HUES64 (cell line): ENCODE results near the gene AKR1C8.
"Not testable (repeated sequence)": the region's sequence is repeated elsewhere in the genome, so short reads cannot be mapped to it uniquely, and the experiment has no call there.

Source experiments
- H3K27ac ChIP-seq: 2 replicates; pipeline ENCODE4 v1.7.0; 2013; ENCODE audit warnings: low read depth, low read length, inconsistent platforms
- H3K27me3 ChIP-seq: 2 replicates; pipeline ENCODE4 v1.6.1; 2013; ENCODE audit warnings: mild to moderate bottlenecking, low read length; ENCODE audit not compliant: insufficient read depth
- H3K36me3 ChIP-seq: 2 replicates; pipeline ENCODE4 v1.6.1; 2013; ENCODE audit warnings: mild to moderate bottlenecking, low read length; ENCODE audit not compliant: insufficient read depth
- H3K4me1 ChIP-seq: 2 replicates; pipeline ENCODE4 v1.6.1; 2013; ENCODE audit warnings: mild to moderate bottlenecking, low read length, moderate library complexity; ENCODE audit not compliant: insufficient read depth
- H3K4me3 ChIP-seq: 2 replicates; pipeline ENCODE4 v1.5.1; 2013; ENCODE audit warnings: mild to moderate bottlenecking, low read length, moderate library complexity
- H3K9ac ChIP-seq: 2 replicates; pipeline ENCODE4 v1.6.1; 2013; ENCODE audit warnings: mild to moderate bottlenecking, low read depth, low read length
- H3K9me3 ChIP-seq: 2 replicates; pipeline ENCODE4 v1.6.1; 2013; ENCODE audit warnings: low read depth, low read length; ENCODE audit not compliant: insufficient read depth
- WGBS: fragments of 150-250, 120-280 bp; methylation state at CpG from one replicate; pipeline ENCODE4 v1.1.7; 2013; ENCODE audit warnings: missing lambda C conversion rate; 5-methylcytosine and 5-hydroxymethylcytosine counted together

Gene AKR1C8

DNA sequence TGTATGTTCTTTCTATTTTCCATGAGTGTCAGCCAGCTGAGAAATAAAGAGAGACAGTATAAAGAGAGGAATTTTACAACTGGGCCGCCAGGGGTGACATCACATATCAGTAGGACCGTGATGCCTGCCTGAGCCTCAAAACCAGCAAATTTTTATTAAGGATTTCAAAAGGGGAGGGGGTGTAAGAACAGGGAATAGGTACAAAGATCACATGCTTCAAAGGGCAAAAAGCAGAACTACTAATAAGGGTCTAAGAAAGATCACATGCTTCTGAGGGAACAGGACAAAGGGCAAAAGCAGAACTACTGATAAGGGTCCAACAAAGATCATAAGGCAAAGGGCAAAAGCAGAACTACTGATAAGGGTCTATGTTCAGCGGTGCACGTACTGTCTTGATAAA, 47.3 kb downstream of the AKR1C8 start:
- not testable (repeated sequence) for H3K27ac ChIP-seq, H3K27me3 ChIP-seq, H3K9ac ChIP-seq, H3K36me3 ChIP-seq, H3K4me3 ChIP-seq, H3K4me1 ChIP-seq
- H3K9me3 ChIP-seq, result peaks cover 36% of the 10 kb centered on the region
- WGBS, result 43% methylated on average over 4 of the region's 4 CpGs

DNA sequence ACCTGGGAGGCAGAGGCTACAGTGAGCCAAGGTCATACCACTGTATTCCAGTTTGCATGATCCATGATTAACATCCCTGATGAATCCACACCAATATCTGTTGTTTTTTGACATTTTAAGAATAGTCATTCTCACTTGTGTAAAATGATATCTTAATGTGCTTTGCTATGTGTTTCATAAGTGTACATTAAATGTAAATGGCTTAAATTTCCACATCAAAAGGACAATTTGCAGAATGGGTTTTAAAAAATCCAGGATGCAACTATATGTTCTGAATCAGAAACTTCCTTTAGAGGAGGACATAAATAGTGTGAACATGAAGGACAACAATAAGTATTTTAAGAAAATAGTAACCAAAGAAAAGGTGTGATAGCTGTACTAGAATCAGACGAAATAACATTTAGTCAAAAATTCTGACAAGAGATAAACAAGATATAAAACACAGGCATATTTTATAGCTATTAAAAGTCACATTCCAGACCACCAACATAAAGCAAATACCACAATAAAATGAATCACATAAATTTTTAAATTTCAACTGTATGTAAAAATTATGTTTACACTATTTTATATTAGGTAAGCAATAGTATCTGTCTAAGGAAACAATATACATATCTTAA, 48.4 kb downstream of the AKR1C8 start:
- H3K36me3 ChIP-seq, result no peaks in the 10 kb centered on the region
- WGBS, result no CpG with 5 or more reads among the region's 1 CpG
- no peak overlapping the region for H3K9ac ChIP-seq
- no peak overlapping the region for H3K4me3 ChIP-seq
- H3K27ac ChIP-seq, result no peak overlapping the region
- no peaks in the 10 kb centered on the region for H3K4me1 ChIP-seq
- H3K27me3 ChIP-seq, result no peaks in the 10 kb centered on the region
- H3K9me3 ChIP-seq, result peaks cover 36% of the 10 kb centered on the region

DNA sequence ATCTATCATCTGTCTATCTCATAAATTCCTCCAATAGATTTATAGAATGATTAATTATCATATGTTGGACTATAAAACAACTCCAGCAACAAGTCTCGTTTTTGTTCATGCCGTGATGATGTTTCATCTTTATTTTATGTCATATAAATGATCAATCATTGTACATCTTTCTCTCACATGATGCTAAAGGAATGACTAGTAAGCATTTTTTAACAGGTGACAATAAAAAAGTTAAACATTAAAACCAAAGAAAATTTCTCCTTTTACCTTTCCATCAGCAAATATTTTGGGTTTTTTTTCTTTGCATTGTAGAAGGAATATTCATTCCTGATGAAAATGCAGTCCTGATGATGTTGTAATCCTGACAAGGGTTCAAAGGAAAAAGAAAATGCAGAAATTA, 49.4 kb downstream of the AKR1C8 start:
- no peak overlapping the region for H3K27ac ChIP-seq
- WGBS, result no CpG with 5 or more reads among the region's 2 CpGs
- peaks cover 35% of the 10 kb centered on the region for H3K9me3 ChIP-seq
- H3K4me3 ChIP-seq, result no peak overlapping the region
- no peaks in the 10 kb centered on the region for H3K4me1 ChIP-seq
- H3K27me3 ChIP-seq, result no peaks in the 10 kb centered on the region
- no peaks in the 10 kb centered on the region for H3K36me3 ChIP-seq
- no peak overlapping the region for H3K9ac ChIP-seq

DNA sequence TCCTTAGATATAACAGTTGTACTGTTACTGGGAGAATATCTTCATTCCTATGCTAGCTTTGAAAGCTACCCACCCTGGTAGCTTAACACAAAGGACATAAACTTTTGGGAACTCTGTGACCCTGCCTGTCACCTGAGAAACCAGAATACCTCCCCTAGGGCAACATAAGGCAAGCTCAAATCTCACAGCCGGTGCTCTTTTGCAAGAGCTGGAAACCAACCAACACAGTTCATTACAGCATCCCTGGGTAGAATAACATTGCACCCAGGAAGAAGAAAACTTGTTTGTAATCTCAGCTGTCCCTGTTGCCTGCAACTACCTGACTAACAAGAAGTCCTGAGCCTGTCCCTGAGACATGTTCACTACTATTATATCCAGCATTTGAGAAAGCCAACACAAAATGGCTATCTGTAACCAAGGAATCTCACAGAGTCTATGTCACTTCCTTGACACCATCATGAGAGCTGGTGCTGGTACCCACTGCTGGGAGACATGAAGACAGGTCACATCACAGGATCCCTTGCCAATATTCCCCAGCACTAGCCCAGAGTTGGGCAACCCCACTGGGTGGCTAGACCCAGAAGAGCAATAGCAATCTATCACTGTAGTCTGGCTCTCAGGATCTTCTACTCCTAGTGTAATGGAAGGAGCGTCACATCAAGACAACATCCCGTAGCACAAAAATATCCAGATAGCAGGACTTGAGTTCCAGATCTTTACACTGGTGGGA, 59.5 kb downstream of the AKR1C8 start:
- WGBS, result 94% methylated on average over 3 of the region's 3 CpGs
- H3K4me3 ChIP-seq, result no peak overlapping the region
- no peaks in the 10 kb centered on the region for H3K4me1 ChIP-seq
- no peaks in the 10 kb centered on the region for H3K27me3 ChIP-seq
- H3K27ac ChIP-seq, result no peak overlapping the region
- peaks cover 16% of the 10 kb centered on the region for H3K9me3 ChIP-seq
- no peak overlapping the region for H3K9ac ChIP-seq
- H3K36me3 ChIP-seq, result no peaks in the 10 kb centered on the region

DNA sequence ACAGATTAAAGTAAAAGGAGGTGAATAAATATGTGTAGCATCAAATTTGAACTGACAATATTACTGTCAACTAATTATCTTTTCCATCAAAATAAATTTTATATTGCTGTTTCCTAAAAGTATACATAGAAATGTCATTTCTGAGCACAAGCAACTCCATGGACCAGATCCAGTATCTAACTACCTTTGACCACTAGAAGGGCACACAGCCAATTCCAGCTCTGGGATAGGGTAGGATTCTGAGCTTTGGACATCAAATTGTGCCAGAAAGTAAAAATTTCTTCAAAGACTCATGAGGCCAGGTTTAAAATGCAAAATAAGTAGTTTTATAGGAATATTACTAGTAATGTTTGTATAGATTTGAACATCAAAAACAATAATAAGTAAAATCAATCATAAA, 61.1 kb downstream of the AKR1C8 start:
- Histone ChIP-seq H3K9me3 (peaks cover 28% of the 10 kb centered on the region), H3K27me3 (no peaks in the 10 kb centered on the region), H3K27ac (no peak overlapping the region), H3K36me3 (no peaks in the 10 kb centered on the region), H3K4me1 (no peaks in the 10 kb centered on the region), H3K9ac (no peak overlapping the region), H3K4me3 (no peak overlapping the region)

DNA sequence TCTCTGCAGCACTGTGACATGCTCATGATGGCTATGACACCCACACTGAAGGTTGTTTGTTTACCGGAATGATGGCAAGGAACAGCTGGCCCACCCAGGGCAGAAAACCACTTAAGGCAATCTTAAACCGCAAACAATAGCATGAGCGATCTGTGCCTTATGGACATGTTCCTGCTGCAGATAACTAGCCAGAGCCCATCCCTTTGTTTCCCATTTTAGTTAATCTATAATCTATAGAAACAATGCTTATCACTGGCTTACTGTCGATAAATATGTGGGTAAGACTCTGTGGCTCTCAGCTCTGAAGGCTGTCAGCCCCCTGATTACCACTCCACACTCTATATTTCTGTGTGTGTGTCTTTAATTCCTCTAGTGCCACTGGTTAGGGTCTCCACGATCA, 65.0 kb downstream of the AKR1C8 start:
- WGBS, result 96% methylated on average over 4 of the region's 5 CpGs
- not testable (repeated sequence) for H3K9ac ChIP-seq, H3K4me1 ChIP-seq, H3K36me3 ChIP-seq, H3K4me3 ChIP-seq, H3K27me3 ChIP-seq, H3K27ac ChIP-seq
- H3K9me3 ChIP-seq, result peaks cover 46% of the 10 kb centered on the region

DNA sequence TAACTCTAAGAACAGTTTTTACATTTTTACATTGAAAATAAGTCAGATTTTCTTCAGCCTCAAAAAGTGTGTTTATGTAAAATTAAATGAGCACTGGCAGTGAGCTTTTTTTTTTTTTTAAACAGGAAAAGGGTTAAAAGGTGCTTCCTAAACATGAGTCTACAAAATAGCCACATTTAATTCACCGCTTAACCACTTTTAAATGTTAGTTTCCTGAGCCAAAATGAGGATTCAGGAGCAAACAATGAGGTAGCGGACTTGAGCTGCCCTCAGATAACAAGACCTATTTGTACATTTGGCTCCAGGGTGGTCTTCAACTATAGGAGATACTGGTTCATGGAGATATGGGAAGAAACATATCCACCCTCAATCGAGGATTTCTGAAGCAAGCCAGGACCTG, 67.9 kb downstream of the AKR1C8 start:
- Histone ChIP-seq H3K27ac (no peak overlapping the region), H3K4me3 (no peak overlapping the region), H3K27me3 (no peaks in the 10 kb centered on the region), H3K36me3 (no peaks in the 10 kb centered on the region), H3K9ac (no peak overlapping the region), H3K4me1 (no peaks in the 10 kb centered on the region), H3K9me3 (peaks cover 50% of the 10 kb centered on the region)
- 88% methylated on average over 3 of the region's 3 CpGs for WGBS

DNA sequence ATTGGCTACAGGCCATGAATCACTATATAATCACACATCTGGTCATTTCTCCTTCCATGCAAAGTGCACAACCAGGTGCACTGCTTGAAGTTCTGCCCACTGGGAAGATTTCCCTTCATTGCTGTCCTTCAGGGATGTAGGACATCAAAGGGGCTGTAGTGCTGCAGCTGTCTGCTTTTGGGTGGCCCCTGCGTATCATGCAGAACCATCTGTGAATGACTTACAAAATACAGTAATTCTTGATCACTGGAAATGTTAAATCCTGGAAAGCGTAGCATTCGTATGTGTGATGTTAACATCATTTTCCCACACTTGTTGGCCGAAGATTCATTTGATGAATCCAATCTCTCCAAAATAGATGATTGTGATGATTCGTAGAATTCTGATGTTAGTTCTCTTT, 68.3 kb downstream of the AKR1C8 start:
- no peaks in the 10 kb centered on the region for H3K36me3 ChIP-seq
- H3K27me3 ChIP-seq, result no peaks in the 10 kb centered on the region
- H3K27ac ChIP-seq, result no peak overlapping the region
- H3K9ac ChIP-seq, result no peak overlapping the region
- no peaks in the 10 kb centered on the region for H3K4me1 ChIP-seq
- H3K4me3 ChIP-seq, result no peak overlapping the region
- H3K9me3 ChIP-seq, result peaks cover 47% of the 10 kb centered on the region
- WGBS, result 95% methylated on average over 4 of the region's 5 CpGs

DNA sequence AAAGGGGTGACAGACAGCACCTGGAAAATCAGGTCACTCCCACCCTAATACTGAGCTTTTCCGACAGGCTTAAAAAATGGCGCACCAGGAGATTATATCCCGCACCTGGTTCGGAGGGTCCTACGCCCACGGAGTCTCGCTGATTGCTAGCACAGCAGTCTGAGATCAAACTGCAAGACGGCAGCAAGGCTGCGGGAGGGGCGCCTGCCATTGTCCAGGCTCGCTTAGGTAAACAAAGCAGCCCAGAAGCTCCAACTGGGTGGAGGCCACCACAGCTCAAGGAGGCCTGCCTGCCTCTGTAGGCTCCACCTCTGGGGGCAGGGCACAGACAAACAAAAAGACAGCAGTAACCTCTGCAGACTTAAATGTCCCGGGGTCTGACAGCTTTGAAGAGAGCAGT, 75.1 kb downstream of the AKR1C8 start:
- H3K4me3 ChIP-seq, H3K4me1 ChIP-seq, H3K27me3 ChIP-seq, H3K27ac ChIP-seq, H3K36me3 ChIP-seq, H3K9ac ChIP-seq: not testable (repeated sequence)
- 94% methylated on average over 11 of the region's 12 CpGs for WGBS
- peaks cover 17% of the 10 kb centered on the region for H3K9me3 ChIP-seq

DNA sequence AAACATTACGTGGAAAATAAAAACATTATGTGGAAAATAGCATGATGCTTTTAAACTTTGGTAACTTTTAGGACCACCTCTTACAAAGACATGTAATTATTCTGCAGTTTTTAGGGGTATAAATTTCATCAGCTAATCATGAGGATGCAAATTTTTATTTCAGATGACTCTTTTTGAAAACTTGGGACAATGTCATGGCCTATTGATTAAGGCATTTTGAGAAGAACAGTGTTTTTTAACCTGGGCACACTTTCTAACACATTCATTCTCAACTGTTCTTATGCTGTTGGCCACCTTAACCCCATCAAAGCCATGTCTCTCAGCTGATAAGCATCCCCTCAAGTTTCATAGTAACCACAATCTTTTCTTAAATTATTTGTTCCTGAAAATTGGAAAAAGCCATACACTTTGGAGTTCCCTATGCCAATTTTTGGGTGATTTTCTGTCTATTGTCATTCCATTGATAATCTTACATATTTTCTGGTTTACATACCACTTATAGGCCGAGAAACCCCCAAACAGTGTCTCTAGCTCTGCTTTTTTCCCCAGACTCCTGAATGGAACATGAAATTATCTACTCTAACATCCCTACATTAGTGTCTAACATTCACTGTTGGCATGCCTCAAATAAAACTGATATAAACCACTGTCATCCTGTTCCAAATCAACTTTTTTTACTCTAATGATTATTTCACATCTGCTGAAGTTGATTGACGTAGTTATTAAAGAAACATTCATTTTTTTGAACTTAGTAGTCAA, 76.1 kb downstream of the AKR1C8 start:
- no peak overlapping the region for H3K4me3 ChIP-seq
- H3K27ac ChIP-seq, result no peak overlapping the region
- peaks cover 12% of the 10 kb centered on the region for H3K9me3 ChIP-seq
- H3K36me3 ChIP-seq, result no peaks in the 10 kb centered on the region
- no peaks in the 10 kb centered on the region for H3K4me1 ChIP-seq
- no peak overlapping the region for H3K9ac ChIP-seq
- H3K27me3 ChIP-seq, result no peaks in the 10 kb centered on the region
- 0% methylated on average over 2 of the region's 3 CpGs for WGBS

DNA sequence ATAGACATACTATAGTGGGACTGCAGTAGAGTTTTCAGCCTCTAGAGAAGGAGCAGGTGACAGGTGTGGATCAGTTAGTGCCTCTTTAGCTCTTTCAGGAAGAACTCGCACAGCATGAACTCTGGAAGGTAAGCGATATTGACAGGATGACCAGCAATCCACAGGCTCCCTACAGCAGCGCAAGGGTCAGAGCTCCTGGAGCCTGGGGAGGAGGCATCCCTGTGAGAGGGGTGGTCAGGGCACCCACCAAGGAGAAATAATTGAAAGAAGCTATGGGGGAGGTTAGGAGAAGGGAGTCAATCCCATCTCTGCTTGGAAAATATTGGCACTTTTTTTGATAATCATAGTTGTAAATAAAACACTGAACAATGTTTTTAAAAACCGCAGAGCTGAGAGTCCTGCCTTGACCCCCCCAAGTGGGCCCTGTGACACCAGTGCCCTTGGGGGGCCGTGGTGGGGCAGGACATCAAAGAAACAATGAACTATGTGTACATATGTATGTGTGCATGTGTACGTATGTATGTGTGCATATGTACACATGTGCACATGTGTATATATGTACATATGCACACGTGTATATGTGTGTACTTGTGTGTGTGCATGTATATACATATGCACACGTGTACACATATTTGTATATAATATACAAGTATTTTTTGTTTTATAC, 77.0 kb downstream of the AKR1C8 start:
- no peak overlapping the region for H3K27ac ChIP-seq
- no peaks in the 10 kb centered on the region for H3K27me3 ChIP-seq
- H3K9ac ChIP-seq, result no peak overlapping the region
- H3K9me3 ChIP-seq, result peaks cover 12% of the 10 kb centered on the region
- 92% methylated on average over 6 of the region's 8 CpGs for WGBS
- no peak overlapping the region for H3K4me3 ChIP-seq
- H3K4me1 ChIP-seq, result no peaks in the 10 kb centered on the region
- no peaks in the 10 kb centered on the region for H3K36me3 ChIP-seq
